ENCODE measurements around the gene LSS. TPM values are rescaled to one million over a fixed set of nuclear protein-coding genes. Genes with fewer than 3 reads are reported as not detected.

Gene LSS
- total RNA-seq, 4 donors from 2014 or later = 60.8 to 165 (median 81.7) TPM

DNA sequence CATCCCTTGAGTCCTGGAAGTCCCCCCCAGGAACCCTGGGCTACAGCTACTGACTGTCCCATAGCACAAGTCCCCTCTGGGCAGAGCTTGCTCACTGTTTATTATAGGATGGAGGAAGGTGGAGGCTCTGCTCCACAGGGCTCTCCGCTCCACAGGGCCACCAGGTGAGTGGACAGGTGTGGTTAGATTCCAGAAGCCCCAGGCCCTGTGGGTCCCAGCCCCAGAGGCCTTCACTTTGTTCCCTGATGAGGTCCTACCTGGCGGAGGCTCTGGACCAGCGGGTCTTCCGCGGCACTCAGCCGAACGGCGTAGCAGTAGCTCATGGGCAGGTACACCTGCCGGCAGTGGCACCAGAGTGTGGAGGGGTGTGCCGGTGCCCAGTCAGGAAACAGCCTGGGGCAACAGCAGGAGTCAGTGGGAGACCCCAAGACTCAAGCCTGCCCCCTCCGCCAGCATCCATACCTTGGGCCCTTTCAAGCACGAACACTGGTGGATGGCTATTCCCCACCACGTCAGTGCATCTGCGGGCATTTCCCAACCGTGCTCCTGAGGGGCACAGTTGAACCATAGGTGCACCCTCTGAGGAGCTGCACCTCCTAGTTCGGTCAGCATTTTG, 12.3 kb downstream of the LSS start:
- no peak for DNase-seq (ENCODE audit: low spot score in 2 of 2)

DNA sequence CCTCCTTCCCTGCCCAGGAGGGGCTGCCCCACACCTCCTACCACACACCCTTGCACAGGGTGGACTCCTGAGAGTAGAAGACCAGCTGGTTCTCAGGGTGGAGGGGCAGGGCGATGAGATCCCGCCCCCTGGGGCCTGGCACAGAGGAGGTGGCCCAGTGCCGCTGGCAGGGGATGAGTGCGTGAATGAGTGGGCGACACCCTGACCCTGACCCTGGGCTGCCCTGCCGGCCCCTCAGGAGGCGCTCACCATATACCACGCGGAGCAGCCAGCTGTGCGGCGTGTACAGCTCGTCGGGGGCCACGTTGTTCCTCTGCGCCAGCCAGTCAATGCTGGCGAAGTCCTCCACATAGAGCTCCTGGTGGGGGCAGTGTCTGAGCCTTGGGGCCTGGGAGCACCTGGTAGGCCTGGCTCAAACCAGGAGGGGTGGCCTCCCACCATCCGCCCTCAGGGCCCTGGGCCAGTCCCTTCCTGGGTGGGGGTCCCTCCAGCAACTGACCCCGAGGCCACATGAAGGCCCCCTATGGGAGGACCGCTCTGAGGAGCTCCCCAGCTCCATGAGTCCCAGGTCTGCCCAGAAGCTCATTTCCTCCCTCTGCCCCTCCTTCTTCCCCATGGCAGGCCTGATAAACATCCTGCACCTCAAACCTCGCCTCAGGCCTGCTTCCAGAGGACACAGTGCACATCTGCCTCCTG, 13.0 kb downstream of the LSS start:
- no peak for DNase-seq (ENCODE audit: low spot score in 2 of 2)
- no peak overlapping the region for H3K4me3 ChIP-seq (ENCODE audit: low read depth, poor library complexity, severe bottlenecking)
- intact Hi-C loops (cut with DNase I; ENCODE audit: low total_unique reads) = no loop called here
- 88% methylated on average over 18 of the region's 20 CpGs for WGBS, 2 donors
- TF ChIP-seq POLR2A (IDR thresholded peaks at IDR 0.05) = no peak
- TF ChIP-seq, protein P1, sequence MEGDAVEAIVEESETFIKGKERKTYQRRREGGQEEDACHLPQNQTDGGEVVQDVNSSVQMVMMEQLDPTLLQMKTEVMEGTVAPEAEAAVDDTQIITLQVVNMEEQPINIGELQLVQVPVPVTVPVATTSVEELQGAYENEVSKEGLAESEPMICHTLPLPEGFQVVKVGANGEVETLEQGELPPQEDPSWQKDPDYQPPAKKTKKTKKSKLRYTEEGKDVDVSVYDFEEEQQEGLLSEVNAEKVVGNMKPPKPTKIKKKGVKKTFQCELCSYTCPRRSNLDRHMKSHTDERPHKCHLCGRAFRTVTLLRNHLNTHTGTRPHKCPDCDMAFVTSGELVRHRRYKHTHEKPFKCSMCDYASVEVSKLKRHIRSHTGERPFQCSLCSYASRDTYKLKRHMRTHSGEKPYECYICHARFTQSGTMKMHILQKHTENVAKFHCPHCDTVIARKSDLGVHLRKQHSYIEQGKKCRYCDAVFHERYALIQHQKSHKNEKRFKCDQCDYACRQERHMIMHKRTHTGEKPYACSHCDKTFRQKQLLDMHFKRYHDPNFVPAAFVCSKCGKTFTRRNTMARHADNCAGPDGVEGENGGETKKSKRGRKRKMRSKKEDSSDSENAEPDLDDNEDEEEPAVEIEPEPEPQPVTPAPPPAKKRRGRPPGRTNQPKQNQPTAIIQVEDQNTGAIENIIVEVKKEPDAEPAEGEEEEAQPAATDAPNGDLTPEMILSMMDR (IDR thresholded peaks at IDR 0.05) = no peak

More for the DNA sequence above, 12.3 kb downstream of the LSS start:
- no peak overlapping the region for H3K4me3 ChIP-seq (ENCODE audit: low read depth, poor library complexity, severe bottlenecking)
- WGBS, 2 donors = 92 to 94% methylated on average over 16 of the region's 16 CpGs
- TF ChIP-seq, protein P1 (IDR thresholded peaks at IDR 0.05) = no peak
- TF ChIP-seq POLR2A (IDR thresholded peaks at IDR 0.05) = no peak
- intact Hi-C loops (cut with DNase I; ENCODE audit: low total_unique reads) = no loop called here

DNA sequence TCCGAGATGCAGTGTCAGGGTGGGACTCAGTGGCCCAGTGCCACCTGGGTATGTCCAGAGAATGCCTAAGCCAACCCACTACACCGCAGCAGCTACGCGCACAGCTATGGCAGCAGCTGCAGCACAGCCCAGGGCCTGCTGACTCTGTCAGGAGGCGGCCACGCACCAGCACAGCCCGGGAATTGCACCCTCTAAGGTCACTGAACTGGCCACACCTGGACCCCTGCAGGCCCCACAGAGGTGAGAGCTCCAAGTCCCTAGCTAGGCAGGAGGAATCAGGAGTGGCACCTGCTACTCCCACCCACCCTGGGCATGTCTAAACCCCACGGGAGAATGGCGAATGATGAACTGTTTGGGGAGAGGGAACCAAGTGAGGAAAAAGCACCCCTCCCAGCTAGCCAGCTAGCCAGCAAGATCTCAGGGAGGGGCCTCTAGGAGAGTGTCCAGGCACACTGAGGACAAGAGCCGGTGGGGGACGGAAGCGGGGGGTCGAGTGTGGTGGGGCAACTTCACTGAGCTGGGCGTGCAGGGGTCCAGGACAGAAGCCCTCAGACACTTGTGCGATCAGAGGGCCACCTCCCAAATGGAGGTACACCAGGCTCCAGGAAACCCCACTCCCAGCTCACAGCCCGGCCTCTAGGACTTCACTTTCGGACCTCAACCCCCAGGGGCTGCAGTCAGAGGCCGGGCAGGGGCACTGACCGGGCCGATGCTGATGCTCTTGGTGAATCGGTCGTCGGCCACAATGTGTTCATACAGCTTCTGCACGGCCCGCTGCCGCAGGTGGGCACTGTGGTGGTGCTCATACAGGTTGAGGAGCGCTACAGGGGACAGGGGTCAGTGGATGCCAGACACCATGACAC, 13.9 kb downstream of the LSS start:
- H3K4me3 ChIP-seq (ENCODE audit: low read depth, poor library complexity, severe bottlenecking) = no peak overlapping the region
- TF ChIP-seq, protein P1 (IDR thresholded peaks at IDR 0.05) = no peak
- DNase-seq (ENCODE audit: low spot score in 2 of 2) = peak in 1 of 2 donors; percentile 82
- intact Hi-C loops (cut with DNase I; ENCODE audit: low total_unique reads) = no loop called here
- 92 to 93% methylated on average over 20 to 26 of the region's 27 CpGs for WGBS, 2 donors

DNA sequence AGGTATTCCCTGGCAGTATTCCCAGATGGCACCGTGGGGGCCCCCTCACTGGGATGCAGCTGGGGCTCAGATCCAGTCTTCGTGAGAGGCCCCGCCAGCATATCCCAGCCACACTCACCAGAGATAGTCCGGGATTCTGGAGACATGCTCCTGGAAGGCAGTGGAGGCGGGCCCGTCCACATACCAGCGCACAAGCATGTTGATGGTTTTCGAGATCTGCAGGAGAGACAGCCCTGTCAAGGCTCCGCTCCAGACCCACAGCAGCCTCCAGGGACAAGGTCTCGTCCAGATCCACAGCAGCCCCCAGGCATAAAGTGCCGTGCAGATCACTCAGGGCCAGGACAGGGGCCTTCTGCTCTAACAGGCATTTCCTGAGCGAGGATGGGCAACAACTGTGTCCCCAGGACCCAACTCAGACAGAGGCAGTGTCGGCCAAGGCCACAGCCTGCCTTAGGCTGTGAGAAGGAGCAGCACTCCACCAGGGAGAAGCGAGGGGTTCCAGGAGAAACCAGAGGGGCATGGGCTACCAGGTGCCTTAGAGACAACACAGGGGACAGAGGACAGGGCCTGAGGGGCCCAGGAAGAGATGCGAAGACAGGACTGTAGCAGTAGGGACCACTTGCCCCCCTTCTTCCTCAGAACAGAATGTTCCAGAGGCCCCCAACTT, 14.8 kb downstream of the LSS start:
- WGBS, 2 donors = 80 to 82% methylated on average over 15 of the region's 15 CpGs
- no peak overlapping the region for H3K4me3 ChIP-seq (ENCODE audit: low read depth, poor library complexity, severe bottlenecking)
- DNase-seq (ENCODE audit: low spot score in 2 of 2) = peak in 1 of 2 donors; percentile 76
- TF ChIP-seq, protein P1 (IDR thresholded peaks at IDR 0.05) = no peak
- no peak for TF ChIP-seq POLR2A (IDR thresholded peaks at IDR 0.05)
- intact Hi-C loops (cut with DNase I; ENCODE audit: low total_unique reads) = no loop called here

DNA sequence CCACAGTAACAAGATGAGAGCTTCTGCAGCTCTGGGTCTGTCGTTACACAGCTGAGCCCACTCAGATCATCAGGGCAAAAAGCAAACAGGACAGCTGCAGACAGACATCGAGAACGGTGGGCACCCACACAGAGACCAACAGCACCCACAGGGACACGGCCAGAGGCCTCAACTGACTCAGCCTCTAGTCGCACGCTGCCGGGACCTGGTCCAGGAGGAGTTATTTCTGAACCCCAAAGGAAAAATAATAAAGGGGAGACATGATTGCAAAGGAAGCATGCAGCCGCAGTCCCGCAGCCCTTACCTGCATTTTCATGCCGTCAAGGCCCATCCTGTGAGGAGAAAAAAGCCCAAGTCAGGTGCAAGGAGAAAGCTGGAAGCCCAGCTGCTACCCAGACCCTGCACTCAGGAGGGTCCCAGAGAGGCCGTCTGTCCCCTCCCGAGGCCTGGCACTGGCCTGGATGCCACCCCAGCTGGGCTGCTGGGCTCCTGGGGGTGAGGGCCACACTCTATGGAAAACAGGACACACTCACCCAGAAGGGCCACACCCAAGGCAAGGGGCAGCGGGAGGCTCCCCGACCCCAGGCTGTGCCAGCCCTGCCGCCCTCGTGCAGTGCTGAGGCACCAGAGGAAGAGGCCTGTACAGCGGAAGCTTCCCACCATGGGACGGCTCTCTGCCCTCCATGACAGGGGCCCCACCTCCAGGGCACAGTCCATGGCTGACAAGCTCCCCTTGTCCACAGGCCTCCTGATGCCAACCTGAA, 15.7 kb downstream of the LSS start:
- intact Hi-C loops (cut with DNase I; ENCODE audit: low total_unique reads) = no loop called here
- TF ChIP-seq, protein P1 (IDR thresholded peaks at IDR 0.05) = no peak
- TF ChIP-seq POLR2A (IDR thresholded peaks at IDR 0.05) = no peak
- DNase-seq (ENCODE audit: low spot score in 2 of 2) = peak in 1 of 2 donors; percentile 70
- H3K4me3 ChIP-seq (ENCODE audit: low read depth, poor library complexity, severe bottlenecking) = no peak overlapping the region
- 91 to 92% methylated on average over 18 of the region's 18 CpGs for WGBS, 2 donors

Data from lower leg skin (tissue), 4 donors.